Stimulated activated naive CD4-positive, alpha-beta T cell treated with Interleukin-2 at 50 U/mL for 16 hours (primary cell): ENCODE results near the gene CYP3A5.

Experiments
- DNase-seq: peaks from one replicate; lab custom pipeline; 2025; lab: John Stamatoyannopoulos, UW

CYP3A5 gene

DNA sequence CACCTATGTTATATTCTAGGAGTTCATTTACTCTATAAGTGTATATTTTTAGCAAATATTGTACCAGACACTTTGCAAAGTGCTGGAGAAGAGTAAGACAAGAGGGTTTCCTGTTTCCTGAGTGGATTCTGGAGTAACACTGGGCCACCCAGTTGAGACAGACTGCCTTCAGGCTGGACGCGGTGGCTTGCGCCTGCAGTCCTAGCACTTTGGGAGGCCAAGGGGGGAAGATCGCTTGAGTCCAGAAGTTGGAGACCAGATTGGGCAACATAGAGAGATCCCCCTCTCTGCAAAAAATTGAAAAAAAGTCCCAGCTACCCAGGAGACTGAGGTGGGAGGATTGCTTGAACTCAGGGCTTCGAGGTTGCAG lies 63.8 kb downstream of the CYP3A5 start:
- no peak for DNase-seq

GRCh38 chr7:99614495-99614894 lies 65.3 kb downstream of the CYP3A5 start:
- no peak for DNase-seq

GRCh38 chr7:99607548-99607947 lies 72.2 kb downstream of the CYP3A5 start:
- DNase-seq: no peak

DNA sequence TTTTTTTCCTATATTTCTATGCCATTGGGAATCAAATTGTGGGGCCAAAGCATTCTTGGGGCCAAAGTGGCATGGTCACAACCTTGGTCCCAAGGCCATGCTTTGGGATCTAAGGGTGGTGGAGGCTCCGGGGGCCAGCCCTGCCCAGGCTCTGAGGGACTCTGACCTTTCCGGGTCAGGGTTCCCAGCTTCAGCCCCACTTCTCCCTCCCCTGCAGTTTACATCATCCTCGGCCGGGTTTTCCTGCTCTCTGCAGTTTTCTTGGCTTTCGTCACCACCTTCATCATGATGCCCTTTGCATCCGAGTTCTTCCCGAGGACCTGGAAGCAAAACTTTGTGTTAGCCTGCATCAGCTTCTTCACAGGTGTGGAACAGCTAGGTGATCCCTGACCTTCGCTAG lies 73.3 kb downstream of the CYP3A5 start:
- DNase-seq: no peak

GRCh38 chr7:99605527-99605926 lies 74.3 kb downstream of the CYP3A5 start:
- DNase-seq: no peak

DNA sequence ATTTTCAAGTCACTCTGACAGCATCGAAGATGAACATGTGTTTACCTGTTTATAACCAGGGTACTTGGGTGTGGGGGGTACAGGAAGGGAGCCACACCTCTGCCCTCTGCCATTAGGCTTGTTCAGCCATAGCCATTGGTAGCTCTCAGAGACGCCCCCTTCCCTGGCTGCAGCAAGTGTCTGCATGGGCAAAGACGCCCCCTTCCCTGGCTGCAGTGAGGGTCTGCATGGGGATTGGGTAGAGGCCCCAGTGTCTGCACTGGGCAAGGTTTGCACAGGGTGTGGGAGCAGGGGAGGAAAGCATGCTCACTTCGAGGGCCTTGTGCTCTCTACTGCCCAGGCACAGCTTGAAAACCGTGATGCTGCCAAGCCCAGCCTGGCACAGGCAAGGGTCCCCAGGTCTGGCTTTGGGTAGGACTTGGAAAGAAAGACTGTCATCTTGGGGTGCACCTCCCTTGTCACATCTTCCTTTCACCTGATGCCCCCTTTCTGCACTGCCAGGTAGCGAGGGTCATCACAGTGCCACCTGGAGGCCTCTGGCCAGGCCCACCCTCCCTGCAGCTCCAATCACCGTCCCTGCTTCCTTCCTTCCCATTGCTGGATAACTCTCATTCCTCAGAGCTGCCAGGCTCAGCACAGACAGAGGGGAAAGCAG lies 78.0 kb downstream of the CYP3A5 start:
- no peak for DNase-seq

GRCh38 chr7:99599836-99600235 lies 80.0 kb downstream of the CYP3A5 start:
- no peak for DNase-seq
